ENCODE measurements around the gene MRPL52. TPM values are rescaled to one million over a fixed set of nuclear protein-coding genes. Genes with fewer than 3 reads are reported as not detected.

The MRPL52 gene
- polyA plus RNA-seq, 3 donors, result 32.3 to 164 (median 130) TPM

- Histone ChIP-seq H3K27me3 (ENCODE audit: control insufficient read depth in 2 of 2, insufficient read depth in 2 of 2, low read length in 2 of 2) (peaks cover 0 to 21% of the 10 kb centered on the region in 2 donors), H3K4me1 (ENCODE audit: control insufficient read depth in 1 of 2, insufficient read depth in 2 of 2, low read length in 2 of 2) (peaks cover 29 to 43% of the 10 kb centered on the region in 2 donors), H3K9me3 (replicated peaks in 1 of 2; ENCODE audit: control insufficient read depth in 1 of 2, insufficient read depth in 1 of 2, low read length in 2 of 2) (peaks cover 0 to 3% of the 10 kb centered on the region in 2 donors), H4K20me1 (ENCODE audit: insufficient read depth, low read length) (no peaks in the 10 kb centered on the region), H3K4me3 (replicated peaks in 1 of 3; ENCODE audit: low read depth in 2 of 3, low read length in 3 of 3) (peak within 1 kb of the TSS; percentile 44 to 82 (median 77)), H3K4me2 (replicated peaks; ENCODE audit: extremely low read depth, low read length, poor library complexity, severe bottlenecking) (peak within 1 kb of the TSS; percentile 98), H3K27ac (ENCODE audit: low read depth in 1 of 2, low read length in 2 of 2) (peak within 1 kb of the TSS; percentile 14 to 15), H3K9ac (ENCODE audit: insufficient read depth, low read length, poor library complexity, severe bottlenecking) (peak within 1 kb of the TSS; percentile 68), H2AFZ (ENCODE audit: insufficient read depth, low read depth, low read length, poor library complexity, severe bottlenecking) (peak within 1 kb of the TSS; percentile 88), H3K36me3 (replicated peaks in 1 of 2; ENCODE audit: control insufficient read depth in 1 of 2, insufficient read depth in 2 of 2, low read length in 2 of 2) (peaks cover 17 to 22% of the 10 kb centered on the region in 2 donors), H3K79me2 (ENCODE audit: insufficient read depth, low read length) (no peaks in the 10 kb centered on the region)
- TF ChIP-seq CTCF (IDR thresholded peaks at IDR 0.05), result no peak
- Mint-ChIP-seq H3K4me3 (peak within 1 kb of the TSS; percentile 100), H3K9me3 (peaks cover 3 to 12% (median 7%) of the 10 kb centered on the region in 7 donors), H3K36me3 (peaks cover 33 to 37% of the 10 kb centered on the region in 2 donors), H3K27ac (peak within 1 kb of the TSS; percentile 78 to 95 (median 84)), H3K4me1 (peaks cover 38% of the 10 kb centered on the region), H3K27me3 (ENCODE audit: low read depth in 3 of 3) (peaks cover 23 to 31% (median 23%) of the 10 kb centered on the region in 3 donors)
- 3% methylated on average over 35 of the region's 46 CpGs for WGBS (ENCODE audit: insufficient coverage)
- peak in 1 of 3 donors; percentile 33 for DNase-seq
- intact Hi-C loops (cut with micrococcal nuclease), result no loop called here
Measured at GRCh38 chr14:22836301-22837113, 6.8 kb downstream of the MRPL52 start, which contains the start of gene MMP14. Gene MMP14 (plus strand): TSS chr14:22836585. CDS start chr14:22836818, 233 bp downstream.

- Mint-ChIP-seq H3K9me3 (peaks cover 3 to 12% (median 7%) of the 10 kb centered on the region in 7 donors), H3K36me3 (peaks cover 31 to 32% of the 10 kb centered on the region in 2 donors), H3K27ac (peak overlapping the region; percentile 78 to 95 (median 84)), H3K4me3 (peak overlapping the region; percentile 100), H3K27me3 (ENCODE audit: low read depth in 3 of 3) (peaks cover 23 to 34% (median 23%) of the 10 kb centered on the region in 3 donors), H3K4me1 (peaks cover 38% of the 10 kb centered on the region)
- H3K4me3 ChIP-seq (replicated peaks in 1 of 3; ENCODE audit: low read depth in 2 of 3, low read length in 3 of 3), result peak overlapping the region; percentile 44 to 82 (median 77)
- peak overlapping the region; percentile 68 for H3K9ac ChIP-seq (ENCODE audit: insufficient read depth, low read length, poor library complexity, severe bottlenecking)
- H3K4me2 ChIP-seq (replicated peaks; ENCODE audit: extremely low read depth, low read length, poor library complexity, severe bottlenecking), result peak overlapping the region; percentile 98
- under 1% methylated on average over 32 of the region's 57 CpGs for WGBS (ENCODE audit: insufficient coverage)
- peaks cover 29 to 43% of the 10 kb centered on the region in 2 donors for H3K4me1 ChIP-seq (ENCODE audit: control insufficient read depth in 1 of 2, insufficient read depth in 2 of 2, low read length in 2 of 2)
- H3K27ac ChIP-seq (ENCODE audit: low read depth in 1 of 2, low read length in 2 of 2), result peak overlapping the region; percentile 14 to 15
- TF ChIP-seq CTCF (IDR thresholded peaks at IDR 0.05), result no peak
- no peaks in the 10 kb centered on the region for H3K79me2 ChIP-seq (ENCODE audit: insufficient read depth, low read length)
- peak in 2 of 3 donors; percentile 29 for DNase-seq
- H2AFZ ChIP-seq (ENCODE audit: insufficient read depth, low read depth, low read length, poor library complexity, severe bottlenecking), result peak overlapping the region; percentile 88
- H3K27me3 ChIP-seq (ENCODE audit: control insufficient read depth in 2 of 2, insufficient read depth in 2 of 2, low read length in 2 of 2), result peaks cover 0 to 21% of the 10 kb centered on the region in 2 donors
- H3K9me3 ChIP-seq (replicated peaks in 1 of 2; ENCODE audit: control insufficient read depth in 1 of 2, insufficient read depth in 1 of 2, low read length in 2 of 2), result peaks cover 0 to 3% of the 10 kb centered on the region in 2 donors
- intact Hi-C loops (cut with micrococcal nuclease), result no loop called here
- no peaks in the 10 kb centered on the region for H4K20me1 ChIP-seq (ENCODE audit: insufficient read depth, low read length)
- H3K36me3 ChIP-seq (replicated peaks in 1 of 2; ENCODE audit: control insufficient read depth in 1 of 2, insufficient read depth in 2 of 2, low read length in 2 of 2), result peaks cover 17 to 22% of the 10 kb centered on the region in 2 donors
Measured at GRCh38 chr14:22837114-22837749, 7.5 kb downstream of the MRPL52 start.

All from CD14-positive monocyte (primary cell).